IPS-NIHi7 (cell line): Measurements from ENCODE around the gene RUNX3.

Experiments
- DNase-seq: peaks from one replicate; pipeline ENCODE4 v3.0.0; 2012; ENCODE audit warnings: mixed read lengths; ENCODE audit errors: extremely low spot score

RUNX3 gene

GRCh38 chr1:24864370-24864777 lies 65.7 kb downstream of the RUNX3 start:
- no peak for DNase-seq

GRCh38 chr1:24862775-24863483 lies 67.1 kb downstream of the RUNX3 start:
- no peak for DNase-seq

- no peak for DNase-seq
These were observed 68.0 kb downstream of the RUNX3 start for GRCh38 chr1:24861821-24862727.

- no peak for DNase-seq
These were observed 69.2 kb downstream of the RUNX3 start for GRCh38 chr1:24860841-24861240.

- DNase-seq = no peak
These were observed 70.7 kb downstream of the RUNX3 start for GRCh38 chr1:24859063-24860010.

- no peak for DNase-seq
These were observed 71.8 kb downstream of the RUNX3 start for GRCh38 chr1:24858277-24858676.

- DNase-seq = no peak
These were observed 72.5 kb downstream of the RUNX3 start for GRCh38 chr1:24857507-24858133.

- no peak for DNase-seq
These were observed 73.1 kb downstream of the RUNX3 start for GRCh38 chr1:24856787-24857506.

- DNase-seq = no peak
These were observed 74.6 kb downstream of the RUNX3 start for GRCh38 chr1:24855474-24855873.

- no peak for DNase-seq
These were observed 76.4 kb downstream of the RUNX3 start for GRCh38 chr1:24853649-24854048.

GRCh38 chr1:24850328-24850920 lies 79.7 kb downstream of the RUNX3 start:
- no peak for DNase-seq

- DNase-seq = peak; percentile 54
These were observed 80.3 kb downstream of the RUNX3 start for GRCh38 chr1:24849672-24850295.
